Stimulated activated effector memory CD8-positive, alpha-beta T cell treated with anti-CD3 and anti-CD28 coated beads, Interleukin-12 subunit alpha, Interleukin-12 subunit beta, amount 100 ng/mL, for 72 hours (primary cell): ENCODE data around the gene TJP1.
"Not testable (repeated sequence)": the region's sequence is repeated elsewhere in the genome, so short reads cannot be mapped to it uniquely, and the experiment has no call there.

Experiments used
- ATAC-seq: fragments of 150-1000 bp; cut with Tn5 transposase; 2 replicates; pipeline ENCODE4 v1.10.0; 2021
- DNase-seq, 2 donors: peaks; one replicate each; pipeline ENCODE4 v3.0.0; 2021 to 2022; ENCODE audit warnings: low spot score in 2 of 2
- H3K27ac Mint-ChIP-seq: one replicate; pipeline ENCODE4 v1.8.0; 2022; ENCODE audit warnings: mild to moderate bottlenecking, mixed read lengths
- H3K36me3 Mint-ChIP-seq: one replicate; pipeline ENCODE4 v1.8.0; 2022; ENCODE audit warnings: mild to moderate bottlenecking, mixed read lengths
- H3K4me1 Mint-ChIP-seq: one replicate; pipeline ENCODE4 v1.8.0; 2022; ENCODE audit warnings: mixed read lengths
- H3K4me3 Mint-ChIP-seq: one replicate; pipeline ENCODE4 v1.8.0; 2022; ENCODE audit warnings: mild to moderate bottlenecking, mixed read lengths
- H3K9me3 Mint-ChIP-seq: one replicate; pipeline ENCODE4 v1.8.0; 2022; ENCODE audit warnings: mixed read lengths

TJP1 gene

DNA sequence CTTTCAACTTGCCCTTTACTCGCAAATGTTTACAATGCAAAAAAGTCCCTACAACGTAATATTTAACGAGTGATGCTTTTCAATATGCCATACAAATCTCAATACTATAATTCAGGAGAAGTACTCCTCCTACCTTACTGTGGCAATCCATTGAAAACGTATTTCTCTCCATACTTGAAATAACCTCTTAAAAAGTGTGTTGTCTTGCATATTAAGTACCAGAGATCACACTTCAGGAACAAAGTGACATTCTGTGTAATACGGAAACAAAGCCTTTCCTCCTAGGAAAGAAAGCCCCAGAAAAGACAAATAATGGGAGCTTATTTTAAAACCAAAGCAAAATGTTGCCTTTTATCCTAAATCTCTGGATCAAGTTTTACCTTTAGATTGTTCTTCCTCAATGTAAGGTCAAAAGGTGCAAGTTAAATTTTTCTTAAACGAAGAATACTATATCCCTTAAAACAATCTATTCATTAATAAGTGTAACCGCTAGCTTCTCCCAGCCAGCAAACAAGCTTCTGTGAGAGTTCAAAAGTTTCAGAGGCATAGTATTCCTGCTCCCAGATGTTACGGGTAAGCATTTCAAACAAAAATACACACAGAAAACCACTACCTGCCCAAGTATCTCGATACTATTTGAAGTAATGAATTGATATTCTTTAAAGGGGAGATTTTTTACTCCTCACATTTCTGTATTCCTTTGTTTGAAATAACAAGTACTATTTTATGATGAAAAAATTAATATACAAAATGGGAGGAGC, 1.7 kb downstream of the TJP1 start:
- H3K27ac Mint-ChIP-seq, result no peak overlapping the region
- no peak overlapping the region for H3K4me3 Mint-ChIP-seq
- H3K36me3 Mint-ChIP-seq, result no peaks in the 10 kb centered on the region
- no peak for ATAC-seq
- DNase-seq, result no peak
- H3K4me1 Mint-ChIP-seq, result no peaks in the 10 kb centered on the region
- H3K9me3 Mint-ChIP-seq, result peaks cover 3% of the 10 kb centered on the region

DNA sequence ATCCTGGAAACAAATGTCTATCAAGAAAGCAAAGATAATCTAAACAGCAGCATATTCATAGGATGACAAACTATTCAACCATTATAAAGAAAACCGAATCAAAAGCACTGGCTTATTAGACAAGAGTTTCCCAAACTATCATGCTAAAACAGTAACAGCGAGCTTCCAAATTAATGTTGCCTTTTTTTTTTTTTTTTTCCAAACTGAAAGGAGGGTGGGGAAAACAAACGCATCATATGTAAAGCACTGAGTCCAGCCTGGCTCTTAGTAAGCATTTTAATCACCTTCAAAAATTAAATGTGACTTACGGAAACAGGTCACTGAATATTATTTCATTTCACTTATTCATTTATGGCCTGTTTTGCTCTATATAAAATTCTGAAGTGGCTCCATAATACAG, 2.3 kb downstream of the TJP1 start:
- DNase-seq (no peak), ATAC-seq (no peak)
- no peaks in the 10 kb centered on the region for H3K4me1 Mint-ChIP-seq
- H3K9me3 Mint-ChIP-seq, result peaks cover 3% of the 10 kb centered on the region
- no peaks in the 10 kb centered on the region for H3K36me3 Mint-ChIP-seq
- no peak overlapping the region for H3K27ac Mint-ChIP-seq
- no peak overlapping the region for H3K4me3 Mint-ChIP-seq

DNA sequence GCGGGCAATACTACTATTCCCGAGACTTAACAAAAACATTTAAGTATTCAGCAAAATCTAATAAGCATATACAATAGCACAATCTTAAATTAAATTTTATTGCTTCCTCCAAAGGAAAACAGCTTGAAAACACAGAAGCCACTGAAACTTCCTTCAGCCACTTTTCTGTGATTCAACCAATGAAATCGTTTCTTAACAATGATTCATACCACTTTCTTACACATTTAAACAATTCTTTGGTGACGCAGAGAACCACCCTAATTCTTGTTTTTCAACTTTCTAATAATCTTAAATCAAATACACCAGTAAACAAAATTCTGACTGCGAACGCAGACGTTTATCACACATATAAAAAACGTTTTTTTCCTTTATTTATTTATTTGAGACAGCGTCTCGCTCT, 4.1 kb downstream of the TJP1 start:
- Mint-ChIP-seq H3K9me3 (peaks cover under 1% of the 10 kb centered on the region), H3K36me3 (no peaks in the 10 kb centered on the region), H3K4me3 (no peak overlapping the region), H3K27ac (no peak overlapping the region), H3K4me1 (no peaks in the 10 kb centered on the region)
- no peak for ATAC-seq
- DNase-seq, result no peak

DNA sequence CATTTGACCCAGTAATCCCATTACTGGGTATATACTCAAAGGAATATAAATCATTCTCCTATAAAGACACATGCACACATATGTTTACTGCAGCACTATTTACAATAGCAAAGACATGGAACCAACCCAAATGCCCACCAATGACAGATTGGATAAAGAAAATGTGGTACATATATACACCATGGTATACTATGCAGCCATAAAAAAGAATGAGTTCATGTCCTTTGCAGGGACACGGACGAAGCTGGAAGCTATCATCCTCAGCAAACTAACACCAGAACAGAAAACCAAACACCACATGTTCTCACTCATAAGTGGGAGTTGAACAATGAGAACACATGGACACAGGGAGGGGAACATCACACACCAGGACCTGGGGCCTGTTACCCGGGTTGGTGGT, 4.8 kb downstream of the TJP1 start:
- H3K4me1 Mint-ChIP-seq, H3K9me3 Mint-ChIP-seq, H3K36me3 Mint-ChIP-seq, ATAC-seq, H3K4me3 Mint-ChIP-seq, DNase-seq, H3K27ac Mint-ChIP-seq: not testable (repeated sequence)

DNA sequence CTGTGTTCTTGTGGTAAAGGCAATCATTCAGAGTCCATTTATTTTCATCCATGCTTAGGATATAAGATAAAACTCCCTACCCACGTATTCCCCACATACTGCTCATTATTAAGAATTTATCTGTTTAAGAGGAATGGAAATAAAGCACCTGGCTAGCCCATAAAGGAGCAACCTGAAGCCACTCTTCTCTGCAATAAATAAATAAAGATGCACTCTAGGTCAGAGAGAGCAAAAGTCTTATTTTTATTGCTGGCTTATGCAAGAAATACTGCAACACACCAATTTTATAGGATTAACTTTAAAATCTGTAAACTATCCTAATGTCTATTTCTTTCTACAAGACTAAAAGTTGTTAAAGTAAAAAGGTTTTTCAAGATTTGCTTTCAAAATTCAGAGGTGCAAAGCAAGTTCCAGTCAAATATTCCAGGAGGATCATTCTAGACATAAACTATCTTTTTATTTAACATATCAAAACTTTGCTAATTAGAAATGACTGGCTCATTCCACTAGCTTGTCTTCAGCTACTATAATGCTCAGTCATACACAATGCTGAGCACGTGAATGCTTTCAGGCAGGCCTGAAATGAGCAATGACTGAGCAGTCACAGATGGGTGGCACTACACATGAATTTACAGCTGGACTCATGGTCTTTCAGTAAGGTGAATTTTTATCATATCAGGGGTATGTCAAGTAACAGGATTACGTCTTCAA, 7.1 kb downstream of the TJP1 start:
- no peak overlapping the region for H3K27ac Mint-ChIP-seq
- ATAC-seq, result no peak
- no peak for DNase-seq
- no peaks in the 10 kb centered on the region for H3K36me3 Mint-ChIP-seq
- H3K9me3 Mint-ChIP-seq, result peaks cover 4% of the 10 kb centered on the region
- no peak overlapping the region for H3K4me3 Mint-ChIP-seq
- H3K4me1 Mint-ChIP-seq, result no peaks in the 10 kb centered on the region

DNA sequence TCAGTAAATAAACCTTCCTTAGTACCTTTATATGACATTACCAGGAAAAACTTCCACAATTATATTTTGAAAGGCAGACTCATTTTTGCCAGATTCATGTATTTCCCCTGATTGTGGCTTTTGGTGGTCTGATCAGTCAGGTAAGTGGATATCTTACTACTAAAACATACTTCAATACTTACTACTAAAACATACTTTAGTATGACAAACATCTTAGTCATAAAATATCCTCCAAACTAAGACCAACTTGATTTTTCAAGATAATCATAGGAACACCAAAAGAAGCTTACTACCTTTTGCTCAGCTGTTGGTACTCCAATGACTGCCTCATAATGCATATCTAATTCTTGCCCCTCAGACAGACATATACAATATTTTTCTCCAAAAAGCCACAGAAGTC, 9.3 kb downstream of the TJP1 start:
- Mint-ChIP-seq H3K4me1 (no peaks in the 10 kb centered on the region), H3K9me3 (peaks cover 4% of the 10 kb centered on the region), H3K27ac (no peak overlapping the region), H3K4me3 (no peak overlapping the region), H3K36me3 (no peaks in the 10 kb centered on the region)
- ATAC-seq, result no peak
- DNase-seq, result no peak

DNA sequence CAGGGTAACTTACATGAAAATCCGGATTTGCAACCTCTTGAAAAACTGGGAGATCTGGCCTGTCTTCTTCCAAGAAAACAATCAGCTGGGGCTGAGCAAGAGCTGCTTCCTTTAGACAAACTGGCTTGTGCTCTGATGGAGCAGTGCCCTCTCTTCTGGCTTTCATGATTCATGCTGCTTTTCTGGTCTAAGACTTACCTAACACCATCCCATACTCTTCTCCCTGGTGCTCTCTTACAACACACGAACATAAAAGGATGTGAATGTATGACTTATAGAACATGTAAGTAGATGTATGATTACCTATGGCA, 9.9 kb downstream of the TJP1 start:
- ATAC-seq (no peak), DNase-seq (no peak)
- H3K4me3 Mint-ChIP-seq, result no peak overlapping the region
- H3K36me3 Mint-ChIP-seq, result no peaks in the 10 kb centered on the region
- no peak overlapping the region for H3K27ac Mint-ChIP-seq
- H3K9me3 Mint-ChIP-seq, result peaks cover 4% of the 10 kb centered on the region
- no peaks in the 10 kb centered on the region for H3K4me1 Mint-ChIP-seq

DNA sequence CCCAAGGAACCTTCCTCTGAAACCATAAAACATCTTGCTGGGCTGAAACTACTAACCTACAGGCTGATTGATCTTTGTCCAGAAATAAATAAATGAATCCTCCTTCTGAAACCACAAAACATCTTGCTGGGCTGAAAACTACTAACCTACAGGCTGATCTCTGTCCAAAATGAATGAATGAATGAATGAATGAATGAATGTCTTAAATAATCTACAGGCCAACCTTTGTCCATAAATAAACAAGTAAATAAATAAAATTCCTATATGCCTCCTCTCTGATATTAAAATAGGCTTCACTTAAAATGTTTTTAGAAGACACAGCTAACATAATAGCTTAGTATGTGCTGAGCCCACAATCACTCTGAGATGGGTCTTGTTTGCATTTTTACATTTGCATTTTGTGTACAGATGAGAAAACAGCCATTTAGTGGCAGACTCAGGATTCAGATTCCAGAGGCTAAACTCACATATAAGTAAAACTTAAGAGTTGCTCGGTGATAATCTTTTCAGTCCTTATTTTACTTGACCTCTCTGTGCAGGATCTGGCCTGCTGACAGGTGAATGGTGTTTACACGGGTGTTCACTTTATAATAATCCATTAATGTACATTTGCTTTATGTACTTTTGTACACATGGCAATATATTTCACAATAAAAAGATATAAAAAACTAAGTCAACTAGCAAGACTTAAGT, 10.4 kb downstream of the TJP1 start:
- Mint-ChIP-seq H3K36me3 (no peaks in the 10 kb centered on the region), H3K4me3 (no peak overlapping the region), H3K9me3 (peaks cover 4% of the 10 kb centered on the region), H3K27ac (no peak overlapping the region), H3K4me1 (no peaks in the 10 kb centered on the region)
- ATAC-seq (no peak), DNase-seq (no peak)

DNA sequence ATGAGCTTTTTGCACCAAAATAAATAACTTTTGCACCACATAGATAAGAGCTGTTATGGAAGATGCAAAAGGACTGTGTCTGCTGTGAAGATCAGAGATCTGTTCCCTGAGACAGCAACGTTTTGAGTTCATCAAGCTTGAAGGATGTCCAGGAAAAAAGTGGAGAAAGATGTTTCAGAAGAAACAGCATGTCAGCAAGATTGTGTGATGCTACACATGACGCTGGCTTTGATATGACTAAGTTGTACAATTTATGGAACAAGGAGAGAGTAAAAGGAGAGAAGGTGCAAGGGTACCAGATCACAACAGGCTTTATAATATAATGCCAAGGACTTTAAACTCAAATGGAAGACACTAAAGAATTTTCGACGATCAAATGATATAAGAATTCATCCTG, 16.6 kb downstream of the TJP1 start:
- Mint-ChIP-seq H3K9me3 (no peaks in the 10 kb centered on the region), H3K4me1 (no peaks in the 10 kb centered on the region), H3K27ac (no peak overlapping the region), H3K4me3 (no peak overlapping the region), H3K36me3 (no peaks in the 10 kb centered on the region)
- no peak for DNase-seq
- no peak for ATAC-seq

DNA sequence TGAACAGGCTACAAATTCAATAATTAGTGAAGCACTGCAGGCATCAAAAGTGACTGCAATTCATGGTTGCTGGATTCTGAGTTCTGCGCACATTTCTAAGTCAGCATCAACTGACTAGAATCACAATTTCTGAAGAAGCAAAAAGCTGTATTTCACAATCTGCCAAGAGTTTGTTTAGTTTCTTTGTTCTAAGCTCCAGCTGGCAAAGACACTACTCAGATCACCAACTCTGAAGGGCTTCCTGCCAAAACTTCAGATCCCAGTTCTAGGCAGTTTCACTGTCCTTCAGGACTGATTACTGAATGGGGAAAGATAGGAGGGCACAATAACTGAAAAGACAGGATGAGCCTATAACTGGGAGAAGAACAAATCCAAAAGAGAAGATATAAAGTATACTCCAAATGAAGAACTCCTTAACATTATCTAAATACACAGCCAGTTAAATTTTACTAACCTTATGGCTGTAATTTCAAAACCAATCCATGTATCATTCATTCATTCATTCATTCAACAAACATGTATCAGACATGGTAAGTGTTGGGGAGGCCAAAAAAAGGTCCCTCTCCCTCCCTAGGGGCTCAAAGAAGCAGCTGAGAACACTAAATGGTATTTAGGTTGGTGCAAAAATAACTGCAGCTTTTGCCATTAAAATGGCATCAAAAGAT, 17.1 kb downstream of the TJP1 start:
- no peaks in the 10 kb centered on the region for H3K4me1 Mint-ChIP-seq
- DNase-seq, result no peak

DNA sequence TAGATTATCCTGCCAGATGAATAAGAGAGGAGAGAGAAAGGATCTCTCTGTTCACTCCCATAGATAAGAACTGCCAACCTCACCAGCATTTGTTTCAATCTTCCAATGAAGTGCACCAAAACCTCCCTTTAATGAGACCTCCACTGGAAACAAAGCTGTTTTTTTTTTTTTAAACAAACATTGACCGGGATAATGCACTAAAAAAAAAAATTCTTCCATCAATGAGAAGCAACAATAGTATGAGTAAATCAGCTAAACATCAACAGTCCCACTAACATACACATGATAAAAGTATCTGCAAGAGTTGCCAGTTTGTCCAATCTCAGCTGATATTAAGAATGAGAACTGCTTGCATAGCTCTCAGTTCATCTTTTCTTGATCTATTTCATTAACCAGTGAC, 19.9 kb downstream of the TJP1 start:
- H3K4me3 Mint-ChIP-seq, result no peak overlapping the region
- ATAC-seq, result no peak
- no peak for DNase-seq
- no peaks in the 10 kb centered on the region for H3K9me3 Mint-ChIP-seq
- H3K27ac Mint-ChIP-seq, result no peak overlapping the region
- H3K36me3 Mint-ChIP-seq, result no peaks in the 10 kb centered on the region
- H3K4me1 Mint-ChIP-seq, result no peaks in the 10 kb centered on the region

More for the DNA sequence above, 17.1 kb downstream of the TJP1 start:
- H3K36me3 Mint-ChIP-seq, result no peaks in the 10 kb centered on the region
- H3K27ac Mint-ChIP-seq, result no peak overlapping the region
- ATAC-seq, result no peak
- H3K4me3 Mint-ChIP-seq, result no peak overlapping the region
- H3K9me3 Mint-ChIP-seq, result no peaks in the 10 kb centered on the region

DNA sequence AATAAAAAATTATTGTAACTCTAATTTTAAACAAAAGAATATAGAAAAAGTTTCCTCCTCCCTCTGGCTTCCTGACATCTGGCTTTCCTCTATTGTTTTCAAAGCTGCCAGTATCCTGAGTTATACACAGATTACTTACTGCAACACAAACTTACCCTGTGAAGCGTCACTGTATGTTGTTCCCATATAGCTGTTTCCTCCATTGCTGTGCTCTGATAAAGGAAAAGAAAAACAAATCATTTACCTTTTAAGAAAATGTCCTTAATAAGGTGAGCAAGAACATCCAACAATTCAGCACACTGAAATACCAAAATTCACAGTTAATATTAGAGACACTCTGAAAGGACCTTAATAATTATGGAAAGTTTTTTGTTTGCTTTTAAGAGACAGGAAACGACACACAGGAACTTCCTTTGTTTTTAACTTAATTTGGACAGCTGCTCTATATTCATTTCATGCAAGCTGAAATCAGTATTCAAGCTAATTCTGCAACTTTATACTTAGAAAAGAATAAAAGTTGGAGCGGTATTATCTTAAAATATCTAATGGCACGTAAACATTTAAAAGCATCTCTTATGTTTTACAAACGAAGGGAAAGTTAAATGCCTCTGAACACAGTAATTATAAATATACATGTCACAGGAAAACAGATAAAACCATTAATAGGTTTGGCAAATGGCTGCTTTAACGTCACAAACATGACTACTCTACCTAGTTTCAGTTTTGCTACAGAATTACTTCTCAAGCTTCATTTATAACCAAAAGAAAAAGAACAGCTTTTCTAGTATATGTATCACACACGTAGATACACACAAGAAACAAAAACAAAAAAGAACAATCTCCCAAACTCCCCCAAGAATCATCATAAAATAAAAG, 21.5 kb downstream of the TJP1 start:
- H3K27ac Mint-ChIP-seq, result no peak overlapping the region
- no peak overlapping the region for H3K4me3 Mint-ChIP-seq
- H3K36me3 Mint-ChIP-seq, result no peaks in the 10 kb centered on the region
- no peaks in the 10 kb centered on the region for H3K4me1 Mint-ChIP-seq
- ATAC-seq (no peak), DNase-seq (no peak)
- no peaks in the 10 kb centered on the region for H3K9me3 Mint-ChIP-seq

DNA sequence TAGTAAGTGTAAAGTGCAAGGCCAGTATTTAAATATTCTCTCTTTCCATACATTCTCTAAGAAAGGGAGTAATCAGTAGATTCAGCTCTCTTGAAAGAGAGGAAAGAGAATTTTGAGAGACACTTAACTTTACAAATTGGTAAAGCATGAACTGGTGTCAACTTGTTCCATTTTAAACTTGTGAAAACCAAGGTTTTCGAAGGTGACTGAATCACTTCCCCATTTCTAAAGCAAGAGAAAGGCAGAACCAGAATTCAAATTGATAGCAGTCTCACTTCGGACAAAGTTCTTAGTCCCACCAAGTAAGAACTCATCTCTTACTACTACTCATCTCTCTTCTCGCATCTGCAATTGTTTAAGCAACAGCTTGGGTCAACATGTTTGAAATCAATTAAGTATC, 22.4 kb downstream of the TJP1 start:
- Mint-ChIP-seq H3K4me3 (no peak overlapping the region), H3K9me3 (no peaks in the 10 kb centered on the region), H3K4me1 (no peaks in the 10 kb centered on the region), H3K36me3 (no peaks in the 10 kb centered on the region), H3K27ac (no peak overlapping the region)
- no peak for DNase-seq
- ATAC-seq, result no peak

DNA sequence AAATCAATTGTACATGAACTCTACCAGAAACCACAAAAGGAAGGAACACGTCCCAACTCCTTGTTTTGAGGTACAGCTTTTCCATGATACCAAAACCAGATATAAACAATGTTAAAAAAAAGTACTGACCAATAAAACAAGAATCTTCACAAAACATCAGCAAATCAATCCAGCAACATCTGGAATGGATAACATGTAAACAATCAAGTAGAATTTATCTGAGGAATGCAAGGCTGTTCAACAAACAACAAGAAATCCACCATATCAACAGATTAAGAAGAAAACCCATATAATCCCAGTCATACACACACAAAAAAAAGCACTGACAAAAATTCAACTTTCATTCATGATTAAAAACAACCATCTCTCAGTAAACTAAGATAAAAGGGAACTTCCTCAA, 26.7 kb downstream of the TJP1 start:
- Mint-ChIP-seq H3K36me3 (no peaks in the 10 kb centered on the region), H3K4me1 (no peaks in the 10 kb centered on the region), H3K9me3 (peaks cover 7% of the 10 kb centered on the region), H3K4me3 (no peak overlapping the region), H3K27ac (no peak overlapping the region)
- ATAC-seq (no peak), DNase-seq (no peak)
